Peyer's patch (tissue), 4 donors: Measurements from ENCODE around the gene BATF3.

Experiments used
- POLR2A ChIP-seq, 2 donors: fragments of 450-650 bp; IDR thresholded peaks; one replicate each; pipeline ENCODE4 v1.5.1; 2017; ENCODE audit warnings: antibody characterized with exemption in 2 of 2, mild to moderate bottlenecking in 2 of 2, moderate library complexity in 2 of 2
- TF ChIP-seq, protein P1 (sequence below), 6 experiments: fragments of 450-650 bp in 4 of 6; fragments of 200-600 bp in 2 of 6; sonication (generic) in 1 of 6; IDR thresholded peaks; one replicate each; pipeline ENCODE4 v1.5.1; 2017 to 2019; ENCODE audit warnings: antibody characterized with exemption in 6 of 6, mild to moderate bottlenecking in 3 of 6, moderate library complexity in 1 of 6

DNA sequence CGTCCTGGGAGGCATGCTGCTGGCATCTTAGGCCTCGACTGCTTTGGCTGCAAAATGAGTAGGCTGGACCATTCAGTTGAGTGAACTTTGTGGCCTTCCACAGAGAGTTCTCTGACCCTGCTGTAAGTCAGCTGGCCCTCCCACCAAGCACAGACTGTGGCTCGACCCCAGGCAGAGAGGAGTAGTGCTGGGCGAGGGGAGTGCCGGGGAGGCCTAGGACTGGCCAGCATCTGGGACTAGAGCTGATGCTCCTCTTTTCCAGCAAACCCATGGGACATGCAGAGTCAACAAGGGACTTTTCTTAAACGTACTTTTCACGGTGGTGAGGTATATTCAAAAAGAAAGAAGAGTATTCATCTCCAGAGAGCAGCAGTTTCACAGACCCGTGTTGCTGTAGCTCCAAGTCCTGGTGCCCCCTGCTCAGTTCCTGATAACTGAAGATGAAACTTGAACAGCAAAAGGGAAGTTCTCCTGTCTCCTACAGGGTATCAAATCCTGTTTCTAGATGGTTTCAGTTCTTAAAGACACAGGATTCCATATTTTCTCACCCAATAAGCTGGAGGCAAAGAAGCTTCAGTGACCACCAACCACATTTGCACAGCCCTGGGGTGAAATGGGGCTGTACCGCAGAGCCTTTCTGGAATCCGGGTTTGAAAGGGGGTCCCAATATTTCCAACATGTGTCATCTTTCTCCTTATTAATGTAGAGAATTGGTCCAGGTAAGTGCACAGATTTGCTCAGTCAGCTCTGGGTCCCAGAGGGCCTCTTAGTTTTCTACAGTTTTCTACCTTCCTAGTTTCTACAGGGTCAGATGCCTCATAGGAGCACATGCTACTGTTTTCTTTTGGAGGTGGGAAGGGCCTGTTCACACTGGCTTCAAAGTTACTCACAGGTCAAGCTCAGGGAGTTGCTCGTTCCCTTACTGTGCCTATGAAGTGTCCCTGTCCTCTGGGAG is 20.9 kb downstream of the BATF3 start:
- no peak for TF ChIP-seq POLR2A (IDR thresholded peaks at IDR 0.05)
- TF ChIP-seq, protein P1, sequence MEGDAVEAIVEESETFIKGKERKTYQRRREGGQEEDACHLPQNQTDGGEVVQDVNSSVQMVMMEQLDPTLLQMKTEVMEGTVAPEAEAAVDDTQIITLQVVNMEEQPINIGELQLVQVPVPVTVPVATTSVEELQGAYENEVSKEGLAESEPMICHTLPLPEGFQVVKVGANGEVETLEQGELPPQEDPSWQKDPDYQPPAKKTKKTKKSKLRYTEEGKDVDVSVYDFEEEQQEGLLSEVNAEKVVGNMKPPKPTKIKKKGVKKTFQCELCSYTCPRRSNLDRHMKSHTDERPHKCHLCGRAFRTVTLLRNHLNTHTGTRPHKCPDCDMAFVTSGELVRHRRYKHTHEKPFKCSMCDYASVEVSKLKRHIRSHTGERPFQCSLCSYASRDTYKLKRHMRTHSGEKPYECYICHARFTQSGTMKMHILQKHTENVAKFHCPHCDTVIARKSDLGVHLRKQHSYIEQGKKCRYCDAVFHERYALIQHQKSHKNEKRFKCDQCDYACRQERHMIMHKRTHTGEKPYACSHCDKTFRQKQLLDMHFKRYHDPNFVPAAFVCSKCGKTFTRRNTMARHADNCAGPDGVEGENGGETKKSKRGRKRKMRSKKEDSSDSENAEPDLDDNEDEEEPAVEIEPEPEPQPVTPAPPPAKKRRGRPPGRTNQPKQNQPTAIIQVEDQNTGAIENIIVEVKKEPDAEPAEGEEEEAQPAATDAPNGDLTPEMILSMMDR (IDR thresholded peaks at IDR 0.05) = no peak
